Adrenal gland (tissue), 12 donors: ENCODE data around the gene SHB. TPM values are rescaled to one million over a fixed set of nuclear protein-coding genes. Genes with fewer than 3 reads are reported as not detected.
A peak's percentile ranks its signal among the peaks of the same experiment; 100 is the strongest.
"Not testable (repeated sequence)": the region's sequence is repeated elsewhere in the genome, so short reads cannot be mapped to it uniquely, and the experiment has no call there.

Source experiments
- DNase-seq, 7 donors: peaks; one replicate each; pipeline ENCODE4 v3.0.0-alpha.2; 2019 to 2020
- H3K27ac ChIP-seq, 5 donors: fragments of 200-600 bp; sonication (generic) in 4 of 5; 1 replicate in 3 of 5; 2 replicates in 2 of 5; pipeline versions ENCODE4 v1.5.1 to v1.8.0; 2016 to 2020; ENCODE audit warnings: mild to moderate bottlenecking in 1 of 5
- H3K27me3 ChIP-seq: fragments of 200-600 bp; 2 replicates; pipeline ENCODE4 v1.8.0; 2021
- H3K36me3 ChIP-seq, 2 donors: fragments of 200-600 bp; replicated peaks in 1 of 2; 1 replicate in 1 of 2; 2 replicates in 1 of 2; pipeline versions ENCODE4 v1.5.1 to v1.8.0; 2018 to 2022
- H3K4me1 ChIP-seq, 2 donors: fragments of 200-600 bp; replicated peaks in 1 of 2; 1 replicate in 1 of 2; 2 replicates in 1 of 2; pipeline versions ENCODE4 v1.5.1 to v1.8.0; 2018 to 2021
- H3K4me3 ChIP-seq, 4 donors: fragments of 200-600 bp; sonication (generic) in 3 of 4; one replicate each; pipeline ENCODE4 v1.5.1; 2016 to 2018
- H3K9me3 ChIP-seq, 3 donors: fragments of 200-600 bp; sonication (generic) in 1 of 3; replicated peaks in 1 of 3; 1 replicate in 2 of 3; 2 replicates in 1 of 3; pipeline versions ENCODE4 v1.5.1 to v1.8.0; 2016 to 2021
- POLR2A ChIP-seq, 2 donors: fragments of 450-650 bp; IDR thresholded peaks; one replicate each; pipeline ENCODE4 v1.6.1; 2017; ENCODE audit warnings: antibody characterized with exemption in 2 of 2, mild to moderate bottlenecking in 2 of 2, moderate library complexity in 1 of 2
- WGBS, 4 donors: extraction: QIAGEN DNeasy Blood & Tissue Kit in 2 of 4; methylation state at CpG; one replicate each; pipeline versions ENCODE4 v1.1.5 to v1.1.7; 2013 to 2017; 5-methylcytosine and 5-hydroxymethylcytosine counted together
- intact Hi-C, 2 donors: fragments of 100-400 bp; cut with DNase I; formaldehyde crosslinking; loops; one replicate each; pipeline versions ENCODE4 v1.14.1 to v1.15.0; 2022 to 2023
- polyA plus RNA-seq, 3 donors: library from polyadenylated mRNA; stranded (reverse); fragments of 200-250 nt in 2 of 3; fragments of 350-450 nt in 1 of 3; fragmentation: Illumina TruSeq in 1 of 3; extraction: RNeasy Lipid Tissue Mini Kit (QIAGEN cat#74804) in 1 of 3; gene quantifications; one replicate each; pipeline ENCODE4 v1.2.3, GENCODE V29; 2013 to 2014
- total RNA-seq, 9 donors: library from RNA; depleted of rRNA in 4 of 9; stranded (reverse); fragments of >200 nt in 4 of 9; fragments of 120-200 nt in 1 of 9; fragmentation: NEBNext Ultra II Directional in 1 of 9; extraction: Animal tissue kit (Norgen Biotek cat#: 25700) in 1 of 9; gene quantifications; one replicate each; pipeline versions ENCODE4 v1.1.0 to v1.2.4, GENCODE V29; 2013 to 2023
- TF ChIP-seq, protein P1 (sequence below), 6 experiments: fragments of 450-650 bp in 4 of 6; fragments of 200-600 bp in 2 of 6; sonication (generic) in 1 of 6; IDR thresholded peaks; 1 replicate in 5 of 6; 2 replicates in 1 of 6; pipeline versions ENCODE4 v1.5.1 to v1.8.0; 2016 to 2021; ENCODE audit warnings: antibody characterized with exemption in 6 of 6, mild to moderate bottlenecking in 2 of 6, moderate library complexity in 1 of 6
- donor health status: healthy with polysubstance abuse.
- donor health status: Bipolar disorder and iron deficiency.
- donor health status: DM: yes; HTN: yes; CAD: no.
- donor health status: DM: no; HTN: no; CAD: no.
- donor health status: DM: no; HTN: no; CAD: no.
- donor health status: DM: yes; HTN: yes; CAD: no.

SHB gene
- total and polyA plus RNA-seq, 12 donors, result 3.2 to 21.2 (median 11.1) TPM

DNA sequence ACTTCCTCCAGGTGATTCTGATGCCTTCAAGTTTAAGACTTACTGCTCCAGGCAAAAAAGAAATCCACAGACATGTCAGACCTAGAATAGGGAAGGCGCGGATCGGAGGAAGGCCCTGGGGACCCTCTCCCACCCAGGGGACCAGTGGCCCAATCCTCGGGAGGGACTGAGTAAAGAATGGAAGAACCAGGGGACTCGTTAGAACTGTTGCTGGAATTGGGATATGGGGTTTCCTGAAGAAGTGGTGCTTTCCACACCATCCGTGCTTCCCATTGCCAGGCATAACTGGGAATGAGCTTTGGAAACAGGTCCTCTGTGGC lies 101.3 kb downstream of the SHB start:
- 91 to 97% (median 95%) methylated on average over 6 of the region's 6 CpGs for WGBS, 4 donors
- Histone ChIP-seq H3K4me1 (peaks cover 12 to 30% of the 10 kb centered on the region in 2 donors), H3K36me3 (no peaks in the 10 kb centered on the region), H3K4me3 (no peak overlapping the region), H3K27me3 (no peaks in the 10 kb centered on the region), H3K27ac (peak overlapping the region in 2 of 5 donors; percentile 15 to 74), H3K9me3 (no peaks in the 10 kb centered on the region)
- TF ChIP-seq, protein P1, sequence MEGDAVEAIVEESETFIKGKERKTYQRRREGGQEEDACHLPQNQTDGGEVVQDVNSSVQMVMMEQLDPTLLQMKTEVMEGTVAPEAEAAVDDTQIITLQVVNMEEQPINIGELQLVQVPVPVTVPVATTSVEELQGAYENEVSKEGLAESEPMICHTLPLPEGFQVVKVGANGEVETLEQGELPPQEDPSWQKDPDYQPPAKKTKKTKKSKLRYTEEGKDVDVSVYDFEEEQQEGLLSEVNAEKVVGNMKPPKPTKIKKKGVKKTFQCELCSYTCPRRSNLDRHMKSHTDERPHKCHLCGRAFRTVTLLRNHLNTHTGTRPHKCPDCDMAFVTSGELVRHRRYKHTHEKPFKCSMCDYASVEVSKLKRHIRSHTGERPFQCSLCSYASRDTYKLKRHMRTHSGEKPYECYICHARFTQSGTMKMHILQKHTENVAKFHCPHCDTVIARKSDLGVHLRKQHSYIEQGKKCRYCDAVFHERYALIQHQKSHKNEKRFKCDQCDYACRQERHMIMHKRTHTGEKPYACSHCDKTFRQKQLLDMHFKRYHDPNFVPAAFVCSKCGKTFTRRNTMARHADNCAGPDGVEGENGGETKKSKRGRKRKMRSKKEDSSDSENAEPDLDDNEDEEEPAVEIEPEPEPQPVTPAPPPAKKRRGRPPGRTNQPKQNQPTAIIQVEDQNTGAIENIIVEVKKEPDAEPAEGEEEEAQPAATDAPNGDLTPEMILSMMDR (IDR thresholded peaks at IDR 0.05), result no peak
- TF ChIP-seq POLR2A (IDR thresholded peaks at IDR 0.05), result no peak
- intact Hi-C loops, result loop anchor here in 1 of 2 donors (5.0 kb wide), 1 partner anchor 45 kb away; no protein-coding TSS in a partner anchor
- no peak for DNase-seq

DNA sequence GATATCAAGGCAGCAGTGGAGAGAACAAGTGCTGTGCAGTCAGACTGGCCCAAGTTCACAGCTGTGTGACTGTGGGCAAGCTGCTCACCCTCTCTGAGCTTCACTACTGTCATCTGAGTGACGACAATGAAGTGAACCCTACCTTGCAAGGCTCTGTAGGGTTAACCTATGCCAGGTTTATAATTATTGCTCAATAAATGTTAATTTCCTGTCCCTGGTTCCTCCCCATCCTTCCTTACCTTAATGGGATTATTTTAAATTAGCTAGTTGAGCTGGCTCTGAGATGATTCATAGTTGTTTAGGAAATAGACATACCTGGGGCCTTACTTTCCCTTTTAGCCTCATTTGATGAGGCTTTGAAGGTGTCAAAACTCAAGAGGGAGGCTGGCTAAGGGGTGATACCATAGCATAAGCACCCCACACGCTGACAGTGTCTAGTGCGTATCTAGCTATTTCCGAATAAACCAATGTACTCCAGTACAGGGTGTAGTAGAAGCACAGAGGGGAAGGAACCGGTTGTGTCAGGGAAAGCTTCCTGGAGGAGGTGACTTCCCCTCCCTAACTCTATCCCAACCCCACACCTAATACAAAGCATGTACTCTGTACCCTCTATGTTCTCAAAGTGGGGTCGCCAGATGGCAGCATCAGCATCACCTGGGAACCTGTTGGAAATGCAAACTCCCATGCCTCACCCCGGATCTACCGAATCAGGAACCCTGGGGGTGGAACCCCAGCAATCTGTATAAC lies 101.8 kb downstream of the SHB start:
- Histone ChIP-seq H3K4me1 (peaks cover 12 to 30% of the 10 kb centered on the region in 2 donors), H3K9me3 (no peaks in the 10 kb centered on the region), H3K27ac (no peak overlapping the region), H3K36me3 (no peaks in the 10 kb centered on the region), H3K4me3 (no peak overlapping the region), H3K27me3 (no peaks in the 10 kb centered on the region)
- no peak for DNase-seq
- WGBS, 4 donors, result 88 to 98% (median 90%) methylated on average over 4 to 8 of the region's 8 CpGs
- TF ChIP-seq, protein P1 (IDR thresholded peaks at IDR 0.05), result no peak
- no peak for TF ChIP-seq POLR2A (IDR thresholded peaks at IDR 0.05)
- intact Hi-C loops, result loop anchor here in 1 of 2 donors (5.0 kb wide), 1 partner anchor 45 kb away; no protein-coding TSS in a partner anchor

DNA sequence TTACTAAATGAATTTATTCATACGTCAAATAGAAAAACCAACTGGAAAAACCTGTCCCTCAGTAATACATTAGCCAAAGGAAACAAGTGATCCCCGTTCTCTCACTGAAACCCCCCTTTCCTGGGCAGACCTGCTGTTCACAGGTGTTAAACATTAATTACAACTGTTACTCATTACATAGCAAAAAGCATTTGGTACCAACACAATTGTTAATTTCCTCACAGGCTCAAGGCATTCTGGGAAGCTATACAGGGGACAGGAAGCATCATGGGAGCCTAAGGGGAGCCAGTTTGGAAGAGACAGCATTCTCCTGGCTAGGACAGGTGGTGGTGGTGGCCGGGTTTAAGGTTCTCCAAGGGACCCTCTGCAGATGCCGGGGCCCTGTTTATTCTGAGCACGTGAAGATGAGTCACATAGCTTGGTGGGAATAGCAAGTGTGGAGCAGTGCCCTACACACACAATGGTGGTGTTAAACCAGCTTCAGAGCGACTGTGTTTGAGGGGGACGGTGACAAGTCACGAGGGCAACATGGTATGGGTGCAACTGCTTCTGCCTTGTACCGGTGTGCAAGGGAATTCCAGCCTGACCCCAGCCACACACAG lies 102.5 kb downstream of the SHB start:
- no peak overlapping the region for H3K4me3 ChIP-seq
- no peaks in the 10 kb centered on the region for H3K36me3 ChIP-seq
- H3K4me1 ChIP-seq, result peaks cover 12 to 30% of the 10 kb centered on the region in 2 donors
- DNase-seq, result no peak
- TF ChIP-seq, protein P1 (IDR thresholded peaks at IDR 0.05), result no peak
- no peak for TF ChIP-seq POLR2A (IDR thresholded peaks at IDR 0.05)
- H3K27ac ChIP-seq, result no peak overlapping the region
- 77 to 87% (median 83%) methylated on average over 9 of the region's 9 CpGs for WGBS, 4 donors
- H3K9me3 ChIP-seq, result no peaks in the 10 kb centered on the region
- intact Hi-C loops, result loop anchor here in 1 of 2 donors (5.0 kb wide), 1 partner anchor 44 kb away; no protein-coding TSS in a partner anchor
- H3K27me3 ChIP-seq, result no peaks in the 10 kb centered on the region

DNA sequence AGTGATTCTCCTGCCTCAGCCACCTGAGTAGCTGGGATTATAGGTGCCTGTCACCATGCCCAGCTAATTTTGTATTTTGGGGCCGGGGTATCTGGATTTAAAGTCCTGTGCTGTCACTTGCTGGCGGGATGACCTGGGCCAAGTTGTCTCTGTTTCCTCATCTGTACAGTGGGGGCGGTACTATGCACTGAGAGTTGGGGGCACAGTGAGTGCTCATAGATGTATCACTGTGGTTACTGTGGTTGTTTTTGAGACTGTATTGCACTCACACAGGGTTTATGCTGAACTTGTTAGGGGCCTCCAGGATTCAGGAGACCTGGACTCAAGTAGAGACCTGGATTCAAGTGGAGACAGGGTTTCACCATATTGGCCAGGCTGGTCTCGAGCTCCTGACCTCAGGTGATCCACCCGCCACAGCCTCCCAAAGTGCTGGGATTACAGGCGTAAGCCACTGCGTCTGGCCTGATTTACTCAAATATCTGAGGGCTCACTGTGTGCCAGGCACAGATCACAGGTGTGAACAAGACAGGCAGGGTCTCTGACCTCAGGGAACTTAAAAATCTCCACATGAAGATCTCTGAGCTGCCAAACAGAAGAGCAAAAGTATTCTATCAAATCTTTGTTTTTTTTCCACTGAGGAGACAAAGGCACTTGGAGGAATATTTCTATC lies 103.2 kb downstream of the SHB start:
- DNase-seq, H3K36me3 ChIP-seq, H3K27me3 ChIP-seq, H3K9me3 ChIP-seq, H3K4me3 ChIP-seq: not testable (repeated sequence)
- Histone ChIP-seq H3K4me1 (peaks cover 12 to 30% of the 10 kb centered on the region in 2 donors), H3K27ac (peak overlapping the region in 1 of 5 donors; percentile 84)
- intact Hi-C loops, result loop anchor here in 1 of 2 donors (5.0 kb wide), 1 partner anchor 44 kb away; no protein-coding TSS in a partner anchor
- 93 to 99% (median 94%) methylated on average over 7 of the region's 7 CpGs for WGBS, 4 donors
